SK-N-SH (cell line): ENCODE data around the gene ABR. TPM values are rescaled to one million over a fixed set of nuclear protein-coding genes. Genes with fewer than 3 reads are reported as not detected.
A peak's percentile ranks its signal among the peaks of the same experiment; 100 is the strongest.

ENCODE experiments used
- CTCF ChIA-PET: fragments of 300-600, 350-600 bp; formaldehyde crosslinking; extraction: SDS; loops from one replicate; lab custom pipeline; 2021; lab: Yijun Ruan, JAX
- POLR2A ChIA-PET: fragments of 350-600 bp; sonication (Branson Sonifier 250); formaldehyde crosslinking; extraction: SDS; loops from one replicate; lab custom pipeline; 2020; ENCODE audit warnings: antibody characterized with exemption, inconsistent platforms; lab: Yijun Ruan, JAX
- DNase-seq: peaks from one replicate; pipeline ENCODE4 v3.0.0; 2012
- H2AFZ ChIP-seq: fragments of 200-600 bp; sonication (generic); 2 replicates; pipeline ENCODE4 v1.8.1; 2016; ENCODE audit warnings: antibody characterized with exemption, mild to moderate bottlenecking, low read depth
- H3F3A ChIP-seq: fragments of 200-600 bp; sonication (generic); replicated peaks from 2 replicates; pipeline ENCODE3; 2016; ENCODE audit warnings: antibody characterized with exemption, mild to moderate bottlenecking; ENCODE audit not compliant: insufficient read depth
- H3K27ac ChIP-seq, 2 experiments: fragments of 200-500 bp in 1 of 2; fragments of 200-600 bp in 1 of 2; sonication (Bioruptor generic) in 1 of 2; sonication (generic), shearing (Covaris generic) in 1 of 2; 2 replicates each; pipeline versions ENCODE4 v1.5.1 to v1.6.1; 2014 to 2016; ENCODE audit warnings: low read depth in 2 of 2, inconsistent platforms in 1 of 2, low read length in 1 of 2, mild to moderate bottlenecking in 1 of 2, mixed read lengths in 1 of 2
- H3K27me3 ChIP-seq: fragments of 200-600 bp; sonication (generic), shearing (Covaris generic); 2 replicates; pipeline ENCODE4 v1.6.1; 2016; ENCODE audit warnings: mixed run types; ENCODE audit not compliant: insufficient read depth
- H3K36me3 ChIP-seq, 2 experiments: fragments of 200-500 bp in 1 of 2; fragments of 200-600 bp in 1 of 2; sonication (Bioruptor generic) in 1 of 2; sonication (generic) in 1 of 2; replicated peaks in 1 of 2; 2 replicates each; pipeline versions ENCODE3 to v1.5.1; 2014 to 2016; ENCODE audit warnings: low read length in 1 of 2, mild to moderate bottlenecking in 1 of 2; ENCODE audit not compliant: insufficient read depth in 2 of 2, control insufficient read depth in 1 of 2
- H3K4me1 ChIP-seq, 2 experiments: fragments of 200-500 bp in 1 of 2; fragments of 200-600 bp in 1 of 2; sonication (Bioruptor generic) in 1 of 2; sonication (generic), shearing (Covaris generic) in 1 of 2; 2 replicates each; pipeline versions ENCODE4 v1.5.1 to v1.6.1; 2014 to 2016; ENCODE audit warnings: low read depth in 1 of 2, low read length in 1 of 2, mixed run types in 1 of 2; ENCODE audit not compliant: insufficient read depth in 2 of 2, control insufficient read depth in 1 of 2
- H3K4me2 ChIP-seq: fragments of 200-600 bp; sonication (generic), shearing (Covaris generic); 2 replicates; pipeline ENCODE4 v1.6.1; 2017; ENCODE audit warnings: mixed run types
- H3K4me3 ChIP-seq, 2 experiments: fragments of 200-500 bp in 1 of 2; fragments of 200-600 bp in 1 of 2; sonication (Bioruptor generic) in 1 of 2; sonication (generic), shearing (Covaris generic) in 1 of 2; 2 replicates each; pipeline versions ENCODE4 v1.5.1 to v1.8.1; 2014 to 2016; ENCODE audit warnings: low read depth in 2 of 2, inconsistent platforms in 1 of 2, low read length in 1 of 2, mild to moderate bottlenecking in 1 of 2, mixed read lengths in 1 of 2, moderate library complexity in 1 of 2
- H3K79me2 ChIP-seq: fragments of 200-600 bp; sonication (generic); 2 replicates; pipeline ENCODE4 v1.8.1; 2017; ENCODE audit warnings: mild to moderate bottlenecking; ENCODE audit not compliant: insufficient read depth
- H3K9ac ChIP-seq: fragments of 200-600 bp; sonication (generic); 2 replicates; pipeline ENCODE4 v1.6.1; 2017; ENCODE audit warnings: mixed run types
- H3K9me2 ChIP-seq: fragments of 200-600 bp; sonication (generic); 2 replicates; pipeline ENCODE4 v1.6.1; 2017; ENCODE audit warnings: mixed run types
- H3K9me3 ChIP-seq: fragments of 200-600 bp; sonication (generic); 2 replicates; pipeline ENCODE4 v1.6.1; 2017; ENCODE audit warnings: mixed run types, mild to moderate bottlenecking, moderate library complexity
- H4K20me1 ChIP-seq: fragments of 200-600 bp; sonication (generic); 2 replicates; pipeline ENCODE4 v1.6.1; 2017; ENCODE audit warnings: mild to moderate bottlenecking, mixed run types; ENCODE audit not compliant: insufficient read depth
- CHD2 ChIP-seq: fragments of 150-350 bp; IDR thresholded peaks from 2 replicates; pipeline ENCODE4 v1.6.1; 2018; ENCODE audit warnings: low read length; ENCODE audit not compliant: partially characterized antibody
- CTCF ChIP-seq: fragments of 200-600 bp; sonication (generic); IDR thresholded peaks from 2 replicates; pipeline ENCODE4 v1.6.1; 2017; ENCODE audit warnings: antibody characterized with exemption, mild to moderate bottlenecking, moderate library complexity
- EP300 ChIP-seq, 2 experiments: IDR thresholded peaks; 2 replicates each; pipeline versions ENCODE4 v1.4.0 to v1.6.1; 2012; ENCODE audit warnings: borderline replicate concordance in 1 of 2, low read depth in 1 of 2, low read length in 1 of 2
- EZH2phosphoT487 ChIP-seq: fragments of 200-600 bp; sonication (generic); IDR thresholded peaks from 2 replicates; pipeline ENCODE4 v1.6.1; 2017; ENCODE audit warnings: low read depth, mixed run types, mild to moderate bottlenecking, antibody characterized with exemption, moderate library complexity, borderline replicate concordance
- FOSL2 ChIP-seq: IDR thresholded peaks from 2 replicates; pipeline ENCODE4 v1.4.0; 2012; ENCODE audit warnings: low read depth, mild to moderate bottlenecking, moderate library complexity, borderline replicate concordance
- FOXM1 ChIP-seq: IDR thresholded peaks from 2 replicates; pipeline ENCODE4 v1.4.0; 2012; ENCODE audit warnings: low read depth, mild to moderate bottlenecking
- MEF2A ChIP-seq: IDR thresholded peaks from 2 replicates; pipeline ENCODE4 v1.4.0; 2012; ENCODE audit warnings: low read depth, borderline replicate concordance
- POLR2AphosphoS5 ChIP-seq: IDR thresholded peaks from 2 replicates; pipeline ENCODE4 v1.6.1; 2012; ENCODE audit warnings: low read depth, low read length
- RFX5 ChIP-seq: IDR thresholded peaks from 2 replicates; pipeline ENCODE4 v1.6.1; 2012; ENCODE audit warnings: mild to moderate bottlenecking, improper control_type of control experiment, low read length
- SIN3A ChIP-seq: IDR thresholded peaks from 2 replicates; pipeline ENCODE4 v1.6.1; 2012; ENCODE audit warnings: low read depth, mild to moderate bottlenecking, low read length, moderate library complexity, borderline replicate concordance
- SMC3 ChIP-seq: IDR thresholded peaks from 2 replicates; pipeline ENCODE4 v1.6.1; 2012; ENCODE audit warnings: low read depth, low read length, improper control_type of control experiment
- TCF12 ChIP-seq: IDR thresholded peaks from 2 replicates; pipeline ENCODE4 v1.4.0; 2012
- USF2 ChIP-seq: fragments of 150-350 bp; IDR thresholded peaks from 2 replicates; pipeline ENCODE4 v1.6.1; 2017; ENCODE audit warnings: antibody characterized with exemption, low read length, low read depth, borderline replicate concordance
- ZBTB33 ChIP-seq: IDR thresholded peaks from 2 replicates; pipeline ENCODE4 v1.4.0; 2012; ENCODE audit warnings: low read depth, borderline replicate concordance
- WGBS: methylation state at CpG from one replicate; pipeline ENCODE4 v1.1.6; 2017; ENCODE audit warnings: low lambda C conversion rate; 5-methylcytosine and 5-hydroxymethylcytosine counted together
- polyA plus RNA-seq, 3 experiments: library from polyadenylated mRNA; depleted of rRNA; stranded (reverse); fragments of >200 nt; gene quantifications; 2 replicates each; pipeline ENCODE4 v1.2.3, GENCODE V29; 2012

Gene ABR
- polyA plus RNA-seq, 1 of the 3 experiments (the other 2 are of a cell fraction), result 117 TPM

GRCh38 chr17:1154704-1155103, 25.1 kb downstream of the ABR start:
- no peak for TF ChIP-seq POLR2AphosphoS5
- TF ChIP-seq TCF12, result no peak
- TF ChIP-seq EZH2phosphoT487, result no peak
- TF ChIP-seq EP300 (IDR thresholded peaks at IDR 0.05; ENCODE audit: borderline replicate concordance in 1 of 2, low read depth in 1 of 2, low read length in 1 of 2), result no peak
- no peak for TF ChIP-seq FOSL2
- no peak for TF ChIP-seq SIN3A
- no peak for TF ChIP-seq SMC3
- no peak for TF ChIP-seq MEF2A
- no peak for TF ChIP-seq RFX5
- no peak for TF ChIP-seq ZBTB33
- TF ChIP-seq CTCF, result no peak
- no peak for TF ChIP-seq FOXM1
- no peak for TF ChIP-seq CHD2
- no peak for TF ChIP-seq USF2
- H3K27ac ChIP-seq, result no peak overlapping the region; a peak in 1 of 4 replicates
- peaks cover 0 to 16% of the 10 kb centered on the region in 2 experiments; a peak in 1 of 4 replicates for H3K4me1 ChIP-seq
- no peak overlapping the region for H3K9ac ChIP-seq
- ChIA-PET POLR2A (interaction anchor here (2.0 kb wide), 1 partner anchor 11 kb away, joined by 4 read pairs; no protein-coding TSS in a partner anchor), CTCF (interaction anchor here (0.9 to 2.0 kb wide), 4 partner anchors 24 to 32 kb away, joined by 3 to 11 read pairs (median 4); no protein-coding TSS in a partner anchor)
- H3K9me3 ChIP-seq, result no peaks in the 10 kb centered on the region
- H4K20me1 ChIP-seq, result no peaks in the 10 kb centered on the region
- no peak overlapping the region for H3K4me3 ChIP-seq
- peak; percentile 54 for DNase-seq
- H2AFZ ChIP-seq, result no peak overlapping the region
- peaks cover 3% of the 10 kb centered on the region for H3F3A ChIP-seq
- H3K79me2 ChIP-seq, result no peaks in the 10 kb centered on the region
- no peak overlapping the region for H3K4me2 ChIP-seq
- no peaks in the 10 kb centered on the region for H3K27me3 ChIP-seq
- H3K9me2 ChIP-seq, result no peaks in the 10 kb centered on the region
- 78% methylated on average over 3 of the region's 14 CpGs for WGBS
- H3K36me3 ChIP-seq, result no peaks in the 10 kb centered on the region
